Measurements from ENCODE around the gene RETSAT.

RETSAT gene

GRCh38 chr2:85303780-85304531, 50.4 kb downstream of the RETSAT start:
- no peak for DNase-seq

- no peak for DNase-seq
Observed at GRCh38 chr2:85302121-85302520, 52.2 kb downstream of the RETSAT start.
